ENCODE measurements around the gene SIGMAR1.

SIGMAR1 gene

GRCh38 chr9:34637356-34638137 lies at the start of gene SIGMAR1:
SIGMAR1 (minus strand) TSS chr9:34637787; CDS start chr9:34637697, 90 bp downstream.
- in situ Hi-C loops (cut with HindIII; ENCODE audit: low sequenced_read_pairs), result no loop called here
- peak within 1 kb of the TSS; percentile 66 for H3K4me3 ChIP-seq (ENCODE audit: low read depth, low read length)
- TF ChIP-seq CTCF (IDR thresholded peaks at IDR 0.05; ENCODE audit: low read depth, low read length, missing control alignments), result no peak

GRCh38 chr9:34686732-34687131 lies 49.1 kb upstream of the SIGMAR1 start:
- no peak overlapping the region for H3K4me3 ChIP-seq (ENCODE audit: low read depth, low read length)
- DNase-seq (ENCODE audit: low read depth), result no peak
- no peak for TF ChIP-seq CTCF (IDR thresholded peaks at IDR 0.05; ENCODE audit: low read depth, low read length, missing control alignments)
- in situ Hi-C loops (cut with HindIII; ENCODE audit: low sequenced_read_pairs), result no loop called here

More at GRCh38 chr9:34637356-34638137, at the start of gene SIGMAR1:
- DNase-seq (ENCODE audit: low read depth), result peak; percentile 73

GRCh38 chr9:34686231-34686630 lies 48.6 kb upstream of the SIGMAR1 start:
- no peak for TF ChIP-seq CTCF (IDR thresholded peaks at IDR 0.05; ENCODE audit: low read depth, low read length, missing control alignments)

GRCh38 chr9:34685591-34685990 lies 48.0 kb upstream of the SIGMAR1 start:
- TF ChIP-seq CTCF (IDR thresholded peaks at IDR 0.05; ENCODE audit: low read depth, low read length, missing control alignments), result no peak
- no peak overlapping the region for H3K4me3 ChIP-seq (ENCODE audit: low read depth, low read length)
- in situ Hi-C loops (cut with HindIII; ENCODE audit: low sequenced_read_pairs), result no loop called here
- no peak for DNase-seq (ENCODE audit: low read depth)

More at GRCh38 chr9:34686231-34686630, 48.6 kb upstream of the SIGMAR1 start:
- no peak overlapping the region for H3K4me3 ChIP-seq (ENCODE audit: low read depth, low read length)
- DNase-seq (ENCODE audit: low read depth), result no peak
- in situ Hi-C loops (cut with HindIII; ENCODE audit: low sequenced_read_pairs), result no loop called here

- in situ Hi-C loops (cut with HindIII; ENCODE audit: low sequenced_read_pairs), result no loop called here
- no peak for TF ChIP-seq CTCF (IDR thresholded peaks at IDR 0.05; ENCODE audit: low read depth, low read length, missing control alignments)
- H3K4me3 ChIP-seq (ENCODE audit: low read depth, low read length), result no peak overlapping the region
- no peak for DNase-seq (ENCODE audit: low read depth)
Measured at GRCh38 chr9:34684816-34685215, 47.2 kb upstream of the SIGMAR1 start.

- no peak for DNase-seq (ENCODE audit: low read depth)
- H3K4me3 ChIP-seq (ENCODE audit: low read depth, low read length), result no peak overlapping the region
- in situ Hi-C loops (cut with HindIII; ENCODE audit: low sequenced_read_pairs), result no loop called here
- TF ChIP-seq CTCF (IDR thresholded peaks at IDR 0.05; ENCODE audit: low read depth, low read length, missing control alignments), result no peak
Measured at GRCh38 chr9:34684145-34684544, 46.6 kb upstream of the SIGMAR1 start.
